Panc1 (cell line): Measurements from ENCODE around the gene SMG6. TPM values are rescaled to one million over a fixed set of nuclear protein-coding genes. Genes with fewer than 3 reads are reported as not detected.

Experiments used
- ATAC-seq: fragments of 200-7000 bp; cut with Tn5 transposase; 2 replicates; pipeline ENCODE4 v1.9.1; 2020; ENCODE audit warnings: mild to moderate bottlenecking, moderate library complexity
- BruUV-seq: library from RNA; stranded (reverse); fragments of 400-500 nt; replicated peaks from 2 replicates; lab custom pipeline; 2021; lab: Mats Ljungman, UMichigan
- CTCF ChIA-PET: fragments of 300-600 bp; sonication (Branson Sonifier 250); formaldehyde crosslinking; loops from one replicate; lab custom pipeline; 2022; ENCODE audit warnings: antibody characterized with exemption; lab: Charles Lee
- POLR2A ChIA-PET: fragments of 300-600 bp; sonication (Branson Sonifier 250); formaldehyde crosslinking; loops from one replicate; lab custom pipeline; 2022; ENCODE audit warnings: antibody characterized with exemption; lab: Charles Lee
- DNase-seq: peaks from one replicate; pipeline ENCODE4 v3.0.0-alpha.2; 2010; ENCODE audit warnings: low read depth, low spot score
- H3K27ac ChIP-seq: 2 replicates; pipeline ENCODE4 v1.5.1; 2011; ENCODE audit warnings: mild to moderate bottlenecking, low read length, inconsistent platforms
- H3K27me3 ChIP-seq: fragments of 200-500 bp; sonication (Bioruptor generic); 2 replicates; pipeline ENCODE4 v1.6.0; 2014; ENCODE audit warnings: low read length, inconsistent platforms; ENCODE audit not compliant: control insufficient read depth, insufficient read depth
- H3K36me3 ChIP-seq: fragments of 200-500 bp; sonication (Bioruptor generic); 2 replicates; pipeline ENCODE4 v1.5.1; 2014; ENCODE audit warnings: inconsistent platforms, mild to moderate bottlenecking, low read length, moderate library complexity; ENCODE audit not compliant: control insufficient read depth, insufficient read depth
- H3K4me1 ChIP-seq: 2 replicates; pipeline ENCODE4 v1.5.1; 2011; ENCODE audit warnings: inconsistent platforms, mild to moderate bottlenecking, low read length, moderate library complexity; ENCODE audit not compliant: control insufficient read depth, insufficient read depth
- H3K4me3 ChIP-seq, 2 experiments: 2 replicates each; pipeline ENCODE4 v1.5.1; 2011 to 2012; ENCODE audit warnings: low read depth in 2 of 2, low read length in 2 of 2, mild to moderate bottlenecking in 2 of 2, inconsistent platforms in 1 of 2, moderate library complexity in 1 of 2
- H3K9me3 ChIP-seq: fragments of 200-500 bp; sonication (Bioruptor generic); 2 replicates; pipeline ENCODE4 v1.5.1; 2014; ENCODE audit warnings: low read depth, mild to moderate bottlenecking, inconsistent platforms, low read length, moderate library complexity; ENCODE audit not compliant: control insufficient read depth, insufficient read depth
- CTCF ChIP-seq: fragments of 450-650 bp; IDR thresholded peaks from 2 replicates; pipeline ENCODE4 v1.5.1; 2017; ENCODE audit warnings: mild to moderate bottlenecking
- POLR2AphosphoS5 ChIP-seq: IDR thresholded peaks from 2 replicates; pipeline ENCODE4 v1.6.1; 2012; ENCODE audit warnings: mild to moderate bottlenecking, low read depth, low read length, moderate library complexity
- REST ChIP-seq, 2 experiments: IDR thresholded peaks; 2 replicates each; pipeline ENCODE4 v1.6.1; 2011 to 2012; ENCODE audit warnings: low read depth in 2 of 2, control low read depth in 1 of 2, low read length in 1 of 2, mild to moderate bottlenecking in 1 of 2, moderate library complexity in 1 of 2; ENCODE audit not compliant: insufficient read depth in 1 of 2
- SIN3A ChIP-seq: IDR thresholded peaks from 2 replicates; pipeline ENCODE4 v1.6.1; 2012; ENCODE audit warnings: low read depth, mild to moderate bottlenecking, low read length, moderate library complexity, borderline replicate concordance; ENCODE audit not compliant: insufficient read depth
- TCF7L2 ChIP-seq: IDR thresholded peaks from 2 replicates; pipeline ENCODE4 v1.6.1; 2011; ENCODE audit warnings: mild to moderate bottlenecking, low read depth, low read length, inconsistent platforms
- in situ Hi-C: cut with HindIII; loops from 2 replicates; pipeline ENCODE4 v1.10.0; 2016; ENCODE audit warnings: low sequenced_read_pairs, low pct_unique_long_range_greater_than_20kb
- intact Hi-C: fragments of 100-400 bp; cut with micrococcal nuclease; formaldehyde crosslinking; loops from one replicate; pipeline ENCODE4 v1.10.0; 2022; ENCODE audit not compliant: unreplicated experiment
- total RNA-seq: library from RNA; stranded (reverse); gene quantifications from one replicate; pipeline ENCODE4 v1.2.1, GENCODE V29; 2021; ENCODE audit not compliant: unreplicated experiment

The SMG6 gene
- total RNA-seq, 1 experiment from 2014 or later, result 17.8 TPM

GRCh38 chr17:2089021-2089422, 214.6 kb downstream of the SMG6 start:
- CTCF ChIA-PET, result no interaction called here
- Histone ChIP-seq H3K4me3 (no peak overlapping the region), H3K4me1 (peaks cover 3% of the 10 kb centered on the region; the same call in 1 of the 2 replicates), H3K36me3 (no peaks in the 10 kb centered on the region), H3K27ac (no peak overlapping the region), H3K9me3 (no peaks in the 10 kb centered on the region), H3K27me3 (no peaks in the 10 kb centered on the region)
- in situ Hi-C loops, result no loop called here
- no peak for TF ChIP-seq REST (IDR thresholded peaks at IDR 0.05; ENCODE audit: insufficient read depth in 1 of 2, low read depth in 2 of 2, low read length in 1 of 2)
- no peak for TF ChIP-seq TCF7L2
- no peak for TF ChIP-seq SIN3A
- intact Hi-C loops, result no loop called here
- DNase-seq (no peak), ATAC-seq (no peak)
- POLR2A ChIA-PET, result no interaction called here
- BruUV-seq, result no TSS peak

DNA sequence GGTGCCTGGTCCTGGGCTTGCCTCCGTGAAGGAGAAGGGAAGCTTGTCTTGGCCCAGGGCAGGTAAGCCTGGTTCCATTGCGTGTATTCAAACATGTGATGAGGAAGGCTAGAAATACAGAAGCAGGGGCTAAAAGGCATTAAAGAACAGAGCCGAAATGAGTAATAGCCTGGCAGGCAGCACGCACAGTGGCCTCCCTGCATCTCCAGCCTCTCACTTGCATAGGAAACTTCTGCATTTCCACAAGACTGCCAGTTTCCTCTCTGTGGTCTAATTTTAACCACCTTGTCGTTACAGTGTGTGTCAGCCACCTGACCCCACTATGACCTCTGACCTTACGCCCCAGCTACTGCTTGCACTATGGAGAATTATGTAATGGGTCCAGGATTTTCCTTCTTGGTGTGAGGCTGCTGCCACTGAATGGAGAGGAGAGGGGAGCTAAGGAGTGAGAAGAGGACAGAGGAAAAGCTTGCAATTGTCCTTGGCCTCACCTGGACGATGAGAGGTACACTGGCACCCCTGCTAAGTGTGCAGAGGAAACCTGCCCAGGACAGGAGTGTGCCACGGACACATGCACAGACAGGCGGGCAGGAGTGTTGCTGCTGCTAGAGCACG, 215.9 kb downstream of the SMG6 start:
- TF ChIP-seq REST (IDR thresholded peaks at IDR 0.05; ENCODE audit: insufficient read depth in 1 of 2, low read depth in 2 of 2, low read length in 1 of 2) (no peak), POLR2AphosphoS5 (no peak), SIN3A (no peak), CTCF (no peak), TCF7L2 (no peak)
- CTCF ChIA-PET, result no interaction called here
- Histone ChIP-seq H3K4me1 (peaks cover 3% of the 10 kb centered on the region; the same call in 1 of the 2 replicates), H3K27me3 (no peaks in the 10 kb centered on the region), H3K9me3 (no peaks in the 10 kb centered on the region), H3K27ac (no peak overlapping the region), H3K4me3 (no peak overlapping the region), H3K36me3 (no peaks in the 10 kb centered on the region)
- in situ Hi-C loops, result no loop called here
- DNase-seq, result no peak
- POLR2A ChIA-PET, result no interaction called here
- ATAC-seq, result no peak
- intact Hi-C loops, result no loop called here
- no TSS peak for BruUV-seq
